IgD-negative memory B cell (primary cell): ENCODE data around the gene GPR139. TPM values are rescaled to one million over a fixed set of nuclear protein-coding genes. Genes with fewer than 3 reads are reported as not detected.

Source experiments
- H3K27ac Mint-ChIP-seq, 3 donors: one replicate each; pipeline ENCODE4 v1.8.0; 2020 to 2022; ENCODE audit warnings: mild to moderate bottlenecking in 3 of 3, mixed read lengths in 3 of 3, moderate library complexity in 1 of 3
- H3K27me3 Mint-ChIP-seq: one replicate; pipeline ENCODE4 v1.8.0; 2021; ENCODE audit warnings: mixed read lengths
- H3K36me3 Mint-ChIP-seq: one replicate; pipeline ENCODE4 v1.8.0; 2020; ENCODE audit warnings: mild to moderate bottlenecking, mixed read lengths
- H3K4me1 Mint-ChIP-seq, 3 donors: one replicate each; pipeline ENCODE4 v1.8.0; 2020 to 2022; ENCODE audit warnings: mixed read lengths in 3 of 3, mild to moderate bottlenecking in 1 of 3
- H3K4me3 Mint-ChIP-seq, 4 donors: one replicate each; pipeline ENCODE4 v1.8.0; 2020 to 2022; ENCODE audit warnings: mild to moderate bottlenecking in 4 of 4, mixed read lengths in 4 of 4, moderate library complexity in 3 of 4
- H3K9me3 Mint-ChIP-seq, 3 donors: one replicate each; pipeline ENCODE4 v1.8.0; 2020 to 2021; ENCODE audit warnings: mixed read lengths in 3 of 3, mild to moderate bottlenecking in 1 of 3
- polyA plus RNA-seq: library from polyadenylated mRNA; unstranded; fragments of 300-500 nt; fragmentation: Illumina TruSeq; gene quantifications from one replicate; pipeline ENCODE4 v1.2.3, GENCODE V29; 2021

Gene GPR139
- not detected for polyA plus RNA-seq

DNA sequence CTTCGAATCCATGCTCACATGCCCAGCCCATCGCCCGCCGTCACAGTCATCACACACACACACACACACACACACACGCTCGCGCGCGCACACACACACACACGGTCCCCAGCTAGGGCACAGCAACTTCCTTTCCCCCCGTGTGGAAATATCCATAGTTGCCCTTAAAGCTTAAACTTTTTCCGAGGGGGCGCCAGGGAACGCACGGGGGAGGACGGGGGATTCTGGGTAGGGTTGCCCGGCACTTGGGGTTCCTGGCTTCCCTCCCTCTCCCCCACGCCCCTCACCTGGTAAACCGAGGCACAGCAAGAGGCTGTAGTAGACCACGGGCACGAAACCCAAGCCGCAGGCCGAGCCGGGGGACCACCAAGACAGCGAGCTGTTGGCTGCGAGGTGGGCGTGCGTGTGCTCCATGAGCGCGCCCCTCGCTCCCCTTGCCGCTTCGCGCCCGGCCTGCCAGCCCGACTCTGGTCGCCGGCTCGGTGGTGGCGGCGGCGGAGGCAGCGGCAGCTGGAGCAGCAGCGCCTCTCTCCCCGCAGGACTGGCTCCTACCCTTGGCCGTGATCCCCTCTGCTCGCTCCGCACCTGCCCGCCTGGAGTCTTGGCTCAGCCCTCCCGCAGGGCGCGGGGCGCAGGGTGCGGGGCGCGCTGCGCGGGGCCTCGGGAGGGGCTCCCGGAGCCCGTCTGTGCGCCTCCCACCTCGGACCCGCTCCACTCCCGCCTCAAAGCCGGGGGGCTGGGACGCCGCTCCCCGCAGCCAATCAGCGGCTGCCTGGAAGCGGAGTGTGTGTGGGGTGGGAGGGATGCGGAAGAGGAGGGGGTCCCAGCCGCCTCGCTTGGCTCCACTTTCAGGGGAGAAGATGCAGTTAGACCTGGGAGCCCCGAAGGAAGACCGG lies at the start of gene GPR139:
Gene GPR139 (minus strand): TSS at position 688 of the 896 bp plus-strand sequence. CDS start 274 bp downstream, at position 414.
- H3K4me3 Mint-ChIP-seq: no peak within 1 kb of the TSS

DNA sequence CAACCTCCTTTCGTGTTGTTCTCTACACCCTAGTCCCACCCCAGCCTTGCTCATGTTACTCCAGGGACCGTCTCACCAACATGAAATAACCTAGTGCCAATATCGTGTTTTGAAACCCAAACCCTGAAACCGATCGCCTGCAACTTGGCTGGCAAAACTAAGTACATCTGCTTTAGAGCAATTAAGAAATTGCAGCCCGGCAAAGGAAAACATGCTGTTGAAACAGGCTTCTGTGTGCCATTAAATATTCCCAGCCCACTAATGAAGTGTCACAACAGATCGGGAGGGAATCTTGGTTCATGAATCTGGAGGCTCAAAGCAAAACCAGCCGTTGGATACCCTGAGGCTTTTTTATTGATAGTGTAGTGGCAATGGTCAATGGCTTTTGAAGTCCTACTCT lies 48.3 kb upstream of the GPR139 start:
- Mint-ChIP-seq H3K27ac (no peak overlapping the region), H3K4me3 (no peak overlapping the region), H3K27me3 (no peaks in the 10 kb centered on the region), H3K36me3 (no peaks in the 10 kb centered on the region), H3K4me1 (no peaks in the 10 kb centered on the region), H3K9me3 (peaks cover 0 to 27% (median 10%) of the 10 kb centered on the region in 3 donors)

More for the DNA sequence above, at the start of gene GPR139:
- Mint-ChIP-seq H3K27me3 (peaks cover 18% of the 10 kb centered on the region), H3K36me3 (no peaks in the 10 kb centered on the region), H3K27ac (no peak within 1 kb of the TSS), H3K9me3 (peaks cover under 1 to 17% (median 4%) of the 10 kb centered on the region in 3 donors), H3K4me1 (no peaks in the 10 kb centered on the region)

DNA sequence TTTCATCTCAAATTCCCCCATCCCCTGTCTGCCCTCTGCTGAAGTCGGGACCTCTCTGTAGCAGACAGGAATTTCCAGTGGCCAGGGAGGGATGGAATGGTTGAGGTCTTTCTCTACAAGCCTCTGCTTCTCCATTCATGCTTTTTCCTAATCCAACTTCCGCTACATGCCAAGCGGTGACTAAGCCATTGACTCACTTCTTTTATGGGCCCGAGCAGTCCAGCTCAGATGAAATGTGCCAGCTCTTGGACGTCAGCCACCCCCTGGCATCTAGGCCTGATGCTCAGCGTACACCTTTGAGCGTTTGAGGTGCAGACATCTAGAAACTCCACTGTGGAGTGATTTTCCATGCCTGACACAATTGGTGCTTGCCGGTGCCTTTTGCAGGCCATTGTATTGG lies 40.7 kb upstream of the GPR139 start:
- no peak overlapping the region for H3K4me3 Mint-ChIP-seq
- no peaks in the 10 kb centered on the region for H3K27me3 Mint-ChIP-seq
- H3K4me1 Mint-ChIP-seq: no peaks in the 10 kb centered on the region
- H3K27ac Mint-ChIP-seq: no peak overlapping the region
- no peaks in the 10 kb centered on the region for H3K36me3 Mint-ChIP-seq
- H3K9me3 Mint-ChIP-seq: peaks cover 0 to 5% (median 1%) of the 10 kb centered on the region in 3 donors

DNA sequence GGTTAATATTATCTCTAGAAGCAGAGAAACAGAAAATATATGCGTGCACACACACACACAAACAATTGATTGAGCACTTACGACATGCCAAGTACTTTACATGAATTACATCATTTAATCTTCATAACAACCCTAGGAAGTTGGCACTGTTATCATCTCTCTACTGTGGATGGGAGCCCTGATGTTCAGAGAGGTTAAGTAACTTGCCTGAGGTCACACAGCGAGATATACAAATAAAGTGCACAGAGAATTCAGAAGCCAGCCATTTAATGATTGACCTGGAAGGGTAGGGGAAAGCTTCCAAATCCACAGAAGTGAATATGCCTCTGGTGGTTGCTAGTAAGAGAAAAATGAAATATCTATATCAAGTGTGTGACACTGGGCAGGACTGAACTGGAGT lies 37.5 kb upstream of the GPR139 start:
- H3K36me3 Mint-ChIP-seq: no peaks in the 10 kb centered on the region
- no peaks in the 10 kb centered on the region for H3K27me3 Mint-ChIP-seq
- no peaks in the 10 kb centered on the region for H3K4me1 Mint-ChIP-seq
- no peak overlapping the region for H3K27ac Mint-ChIP-seq
- no peak overlapping the region for H3K4me3 Mint-ChIP-seq
- H3K9me3 Mint-ChIP-seq: peaks cover 1 to 5% (median 2%) of the 10 kb centered on the region in 3 donors

DNA sequence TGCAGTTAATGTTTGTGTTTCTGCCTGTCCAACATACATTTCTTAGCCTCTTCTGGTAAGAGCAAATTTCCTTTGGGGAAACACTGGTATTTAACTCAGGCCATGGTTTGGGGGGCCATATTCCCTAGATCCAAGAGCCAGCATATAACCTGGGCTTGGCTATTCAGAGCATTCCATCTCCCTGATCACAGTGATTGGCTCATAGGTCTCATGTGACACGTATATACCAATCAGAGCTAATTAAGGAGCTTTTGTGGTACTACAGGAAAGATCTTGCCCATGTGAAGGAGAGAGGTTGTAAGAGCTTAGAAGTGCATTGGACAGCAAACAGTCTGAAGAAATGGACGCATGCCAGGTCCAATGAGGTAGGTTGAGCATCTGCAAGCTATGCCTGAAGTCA lies 33.4 kb upstream of the GPR139 start:
- H3K4me1 Mint-ChIP-seq: no peaks in the 10 kb centered on the region
- peaks cover 0 to 5% (median 2%) of the 10 kb centered on the region in 3 donors for H3K9me3 Mint-ChIP-seq
- H3K27me3 Mint-ChIP-seq: no peaks in the 10 kb centered on the region
- no peaks in the 10 kb centered on the region for H3K36me3 Mint-ChIP-seq
- no peak overlapping the region for H3K27ac Mint-ChIP-seq
- no peak overlapping the region for H3K4me3 Mint-ChIP-seq

DNA sequence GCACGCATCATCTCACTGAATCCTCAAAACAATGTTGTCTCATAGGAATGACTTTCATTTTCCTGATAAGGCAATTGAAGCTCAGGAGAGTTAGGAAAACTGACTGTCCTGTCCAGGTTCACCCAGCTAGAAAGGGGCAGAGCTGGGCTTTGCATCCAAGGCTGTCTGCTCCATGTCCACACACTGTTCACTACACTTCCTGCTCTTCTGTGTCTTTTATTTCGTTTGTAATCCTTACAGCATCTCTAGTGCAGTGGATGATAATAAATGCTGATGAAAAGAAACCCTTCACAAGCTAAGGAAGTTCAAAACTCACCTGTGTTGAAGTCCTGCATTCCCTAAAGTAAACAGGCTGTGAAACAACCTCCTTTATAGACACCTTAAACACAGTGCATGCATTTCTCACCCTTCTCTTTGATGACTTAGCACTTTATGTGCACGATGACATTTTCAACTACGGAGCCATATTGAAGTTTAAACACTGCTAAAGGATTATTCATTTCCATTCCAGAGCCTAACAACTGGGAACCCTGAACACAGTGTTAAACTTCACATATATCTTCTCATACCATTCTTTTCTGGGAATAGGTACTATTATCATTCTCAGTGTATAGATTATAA lies 31.0 kb upstream of the GPR139 start:
- H3K9me3 Mint-ChIP-seq: peaks cover 0 to 5% (median 2%) of the 10 kb centered on the region in 3 donors
- H3K27me3 Mint-ChIP-seq: no peaks in the 10 kb centered on the region
- no peak overlapping the region for H3K4me3 Mint-ChIP-seq
- H3K36me3 Mint-ChIP-seq: no peaks in the 10 kb centered on the region
- no peaks in the 10 kb centered on the region for H3K4me1 Mint-ChIP-seq
- no peak overlapping the region for H3K27ac Mint-ChIP-seq

DNA sequence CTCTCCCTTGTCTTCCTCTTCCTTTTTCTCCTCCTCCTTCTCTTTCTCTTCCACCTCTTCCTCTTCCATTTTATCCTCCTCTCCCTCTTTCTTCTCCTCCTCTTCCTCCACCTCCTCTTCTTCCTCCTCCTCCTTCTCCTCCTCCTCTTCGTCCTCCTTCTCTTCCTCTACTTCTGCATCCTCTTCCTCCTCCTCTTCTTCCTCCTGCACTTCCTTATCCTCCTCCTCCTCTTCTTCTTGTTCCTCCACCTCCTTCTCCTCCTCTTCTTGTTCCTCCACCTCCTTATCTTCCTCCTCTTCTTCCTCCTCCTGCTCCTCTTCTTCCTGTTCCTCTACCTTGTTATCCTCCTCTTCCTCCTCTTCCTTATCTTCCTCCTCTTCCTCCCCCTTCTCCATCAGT lies 28.8 kb upstream of the GPR139 start:
- Mint-ChIP-seq H3K36me3 (no peaks in the 10 kb centered on the region), H3K9me3 (peaks cover 0 to 5% (median 0%) of the 10 kb centered on the region in 3 donors), H3K4me3 (no peak overlapping the region), H3K27me3 (no peaks in the 10 kb centered on the region), H3K4me1 (no peaks in the 10 kb centered on the region), H3K27ac (no peak overlapping the region)

DNA sequence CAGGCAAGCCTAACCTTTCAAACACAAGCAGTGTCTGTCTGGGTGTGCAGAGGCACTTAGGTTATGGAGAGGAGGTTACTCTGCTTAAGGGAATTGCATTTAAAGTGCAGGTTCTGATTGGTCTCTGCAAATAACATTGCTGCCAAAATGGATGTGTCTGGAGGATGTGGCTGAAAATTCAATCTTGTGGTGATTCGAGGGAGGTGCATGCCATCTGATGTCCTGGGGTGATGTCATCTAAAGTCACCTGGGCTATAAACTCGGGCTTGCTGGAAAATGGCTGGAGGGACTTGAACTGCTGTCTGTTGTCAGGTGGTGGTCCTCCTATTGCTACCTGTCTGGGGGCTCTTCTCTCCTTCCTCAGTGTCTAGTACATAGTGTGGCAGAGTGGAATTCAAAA lies 28.3 kb upstream of the GPR139 start:
- no peak overlapping the region for H3K4me3 Mint-ChIP-seq
- H3K9me3 Mint-ChIP-seq: peaks cover 0 to 5% (median 0%) of the 10 kb centered on the region in 3 donors
- H3K27ac Mint-ChIP-seq: no peak overlapping the region
- no peaks in the 10 kb centered on the region for H3K27me3 Mint-ChIP-seq
- no peaks in the 10 kb centered on the region for H3K36me3 Mint-ChIP-seq
- no peaks in the 10 kb centered on the region for H3K4me1 Mint-ChIP-seq

DNA sequence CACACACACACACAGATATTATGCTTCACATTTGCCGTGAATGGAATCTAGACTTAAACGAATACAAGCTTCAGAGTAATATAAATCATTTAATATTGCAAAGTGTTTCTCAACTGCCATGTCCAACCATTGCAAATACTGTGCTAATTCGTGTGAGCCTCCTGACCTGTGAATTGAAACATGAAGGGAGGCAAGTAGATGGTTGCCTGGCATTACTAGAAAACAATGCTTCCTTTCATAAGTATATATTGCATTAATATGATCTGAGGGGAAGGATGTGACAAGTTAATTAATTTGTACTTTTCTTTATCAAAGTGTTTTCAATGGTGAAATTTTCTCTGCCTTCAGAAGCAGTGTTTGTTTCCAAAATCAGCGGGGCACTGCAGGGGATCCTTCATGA lies 25.7 kb upstream of the GPR139 start:
- no peak overlapping the region for H3K4me3 Mint-ChIP-seq
- no peaks in the 10 kb centered on the region for H3K36me3 Mint-ChIP-seq
- H3K9me3 Mint-ChIP-seq: peaks cover 0 to 5% (median 0%) of the 10 kb centered on the region in 3 donors
- H3K4me1 Mint-ChIP-seq: no peaks in the 10 kb centered on the region
- H3K27ac Mint-ChIP-seq: no peak overlapping the region
- no peaks in the 10 kb centered on the region for H3K27me3 Mint-ChIP-seq

DNA sequence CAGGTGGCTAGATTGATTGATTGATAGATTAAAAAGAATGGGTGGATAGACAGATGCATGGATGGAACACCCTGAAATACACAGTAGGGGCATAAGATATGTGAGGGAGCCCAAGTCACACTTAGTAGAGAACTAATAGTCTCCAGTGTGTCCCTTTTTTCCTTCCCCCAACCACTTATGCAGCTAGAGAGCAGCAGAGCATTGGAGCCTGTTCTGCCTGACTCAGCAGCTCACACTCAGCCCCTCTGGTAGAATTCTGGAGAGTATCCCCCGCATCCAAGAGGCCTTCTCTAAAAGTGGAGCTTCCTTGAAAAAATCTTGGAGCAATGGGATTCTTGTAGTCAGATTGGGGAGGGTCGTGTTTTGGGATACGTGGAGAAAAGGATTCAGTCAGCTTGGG lies 20.5 kb upstream of the GPR139 start:
- H3K4me3 Mint-ChIP-seq: no peak overlapping the region
- no peaks in the 10 kb centered on the region for H3K36me3 Mint-ChIP-seq
- no peaks in the 10 kb centered on the region for H3K27me3 Mint-ChIP-seq
- no peaks in the 10 kb centered on the region for H3K4me1 Mint-ChIP-seq
- no peak overlapping the region for H3K27ac Mint-ChIP-seq
- peaks cover 0 to 8% (median 0%) of the 10 kb centered on the region in 3 donors for H3K9me3 Mint-ChIP-seq

DNA sequence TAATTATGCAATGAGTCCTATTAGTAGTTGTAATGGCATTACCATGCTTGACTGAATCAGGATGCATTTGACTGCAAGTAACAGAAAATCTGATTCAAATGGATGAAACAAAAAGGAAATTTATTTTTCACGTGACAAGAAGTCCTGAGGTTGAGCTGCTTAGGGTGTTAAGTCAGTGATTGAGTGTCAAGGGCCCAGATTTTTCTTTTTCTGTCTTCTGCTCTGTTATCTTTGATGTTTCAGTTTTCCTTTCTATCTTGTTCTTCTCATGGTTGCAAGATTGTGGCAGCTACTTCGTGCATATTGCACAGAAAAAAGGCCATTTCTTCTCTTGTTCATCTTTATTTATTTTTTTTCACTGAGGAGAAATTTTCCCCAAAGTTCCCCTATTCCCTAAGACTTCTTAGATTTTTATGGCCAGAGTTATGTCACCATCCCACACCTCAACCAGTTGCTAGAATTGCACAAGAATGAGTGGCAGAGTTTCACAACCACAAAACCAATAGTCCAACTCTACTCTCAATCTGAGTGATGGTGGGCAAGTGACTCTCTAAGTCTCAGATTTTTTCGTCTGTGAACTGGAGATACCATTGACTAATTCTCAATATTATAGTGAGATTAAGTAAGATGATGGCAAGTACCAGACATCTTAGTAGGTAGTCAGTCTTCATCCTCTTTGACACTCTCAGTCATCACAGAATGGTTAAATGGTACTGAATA lies 15.7 kb upstream of the GPR139 start:
- Mint-ChIP-seq H3K36me3 (no peaks in the 10 kb centered on the region), H3K27ac (no peak overlapping the region), H3K9me3 (peaks cover 0 to 4% (median 2%) of the 10 kb centered on the region in 3 donors), H3K27me3 (no peaks in the 10 kb centered on the region), H3K4me1 (no peaks in the 10 kb centered on the region), H3K4me3 (no peak overlapping the region)

DNA sequence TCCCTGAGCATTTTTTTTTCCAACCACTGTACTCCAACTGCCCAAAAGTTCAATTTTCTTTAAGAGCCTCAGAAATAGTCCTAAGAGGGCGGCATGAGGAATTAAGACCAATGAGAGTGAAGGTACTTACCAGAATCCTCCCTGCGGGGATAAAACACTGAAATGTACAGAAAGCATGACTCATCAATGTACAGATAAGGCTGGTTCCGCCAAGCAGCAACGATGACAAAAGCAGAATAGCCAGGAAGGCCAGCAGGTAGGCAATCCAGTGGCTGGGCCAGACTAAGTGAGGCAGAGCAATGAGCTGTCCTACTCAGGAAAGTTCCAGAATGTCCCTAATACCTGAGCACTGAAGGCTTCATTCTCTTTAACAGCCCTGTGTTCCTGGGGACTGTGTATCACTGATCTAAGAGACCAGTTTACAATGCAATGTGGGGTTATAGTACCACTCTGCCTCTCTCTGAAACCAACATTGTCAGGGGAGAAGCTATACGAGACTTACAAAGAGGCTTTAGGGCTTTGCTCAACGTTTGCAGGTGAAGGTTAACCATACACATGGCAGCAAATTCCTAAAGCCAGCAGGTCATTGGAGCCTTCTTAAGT lies 11.0 kb upstream of the GPR139 start:
- Mint-ChIP-seq H3K27me3 (no peaks in the 10 kb centered on the region), H3K4me1 (no peaks in the 10 kb centered on the region), H3K36me3 (no peaks in the 10 kb centered on the region)

DNA sequence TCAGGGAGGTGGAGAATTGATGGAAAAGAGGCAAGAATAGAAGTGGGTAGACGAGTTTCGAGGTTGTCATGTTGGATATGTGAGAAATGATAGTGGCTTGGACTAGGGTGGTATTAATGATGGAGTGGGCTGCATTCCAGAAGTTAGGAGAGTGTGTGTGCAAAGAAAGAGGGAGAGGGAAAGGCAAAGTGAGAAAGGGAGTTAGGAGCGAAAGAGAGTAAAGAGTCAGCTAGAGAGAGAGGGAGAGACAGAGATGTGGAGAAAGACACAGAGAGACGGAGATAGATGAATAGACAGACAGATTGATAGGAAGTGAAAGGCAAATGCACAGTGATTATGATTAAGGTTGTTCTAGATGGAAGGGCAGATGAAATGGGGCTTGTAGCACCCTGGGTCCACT lies 5.4 kb upstream of the GPR139 start:
- Mint-ChIP-seq H3K27me3 (peaks cover 5% of the 10 kb centered on the region), H3K4me1 (no peaks in the 10 kb centered on the region), H3K4me3 (no peak overlapping the region), H3K27ac (no peak overlapping the region), H3K36me3 (no peaks in the 10 kb centered on the region), H3K9me3 (peaks cover 2 to 10% (median 8%) of the 10 kb centered on the region in 3 donors)

More for the DNA sequence above, 11.0 kb upstream of the GPR139 start:
- Mint-ChIP-seq H3K9me3 (peaks cover 1 to 6% (median 2%) of the 10 kb centered on the region in 3 donors), H3K27ac (no peak overlapping the region), H3K4me3 (no peak overlapping the region)

DNA sequence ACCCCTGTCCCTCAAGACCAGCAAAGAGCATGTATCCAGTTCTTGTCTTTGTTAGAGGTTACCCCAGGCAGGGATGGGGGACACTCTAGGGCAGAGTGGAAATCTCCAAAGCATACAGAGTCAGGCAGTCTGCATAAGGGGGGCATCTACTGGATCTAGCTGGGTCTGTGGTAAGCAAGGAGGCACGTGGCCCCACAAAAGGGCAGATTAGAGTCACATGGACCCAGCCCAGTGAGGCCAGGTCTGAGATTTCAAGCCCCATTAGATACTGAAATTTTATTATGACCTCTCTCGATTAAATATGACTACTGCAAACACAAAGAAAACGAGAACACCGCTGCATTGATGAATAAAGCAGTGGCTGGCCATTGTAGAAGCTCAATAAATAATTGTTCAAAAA lies 1.6 kb upstream of the GPR139 start:
- Mint-ChIP-seq H3K27ac (no peak overlapping the region), H3K27me3 (peaks cover 18% of the 10 kb centered on the region), H3K4me1 (no peaks in the 10 kb centered on the region), H3K36me3 (no peaks in the 10 kb centered on the region), H3K9me3 (peaks cover 2 to 7% (median 7%) of the 10 kb centered on the region in 3 donors), H3K4me3 (no peak overlapping the region)
